ENCODE data around the gene GLIS2. TPM values are rescaled to one million over a fixed set of nuclear protein-coding genes. Genes with fewer than 3 reads are reported as not detected.

The GLIS2 gene
- total RNA-seq, 1 donor from 2014 or later: 13.5 TPM

GRCh38 chr16:4381935-4382794 is 66.3 kb downstream of the GLIS2 start:
- DNase-seq (ENCODE audit: low read depth): no peak

DNA sequence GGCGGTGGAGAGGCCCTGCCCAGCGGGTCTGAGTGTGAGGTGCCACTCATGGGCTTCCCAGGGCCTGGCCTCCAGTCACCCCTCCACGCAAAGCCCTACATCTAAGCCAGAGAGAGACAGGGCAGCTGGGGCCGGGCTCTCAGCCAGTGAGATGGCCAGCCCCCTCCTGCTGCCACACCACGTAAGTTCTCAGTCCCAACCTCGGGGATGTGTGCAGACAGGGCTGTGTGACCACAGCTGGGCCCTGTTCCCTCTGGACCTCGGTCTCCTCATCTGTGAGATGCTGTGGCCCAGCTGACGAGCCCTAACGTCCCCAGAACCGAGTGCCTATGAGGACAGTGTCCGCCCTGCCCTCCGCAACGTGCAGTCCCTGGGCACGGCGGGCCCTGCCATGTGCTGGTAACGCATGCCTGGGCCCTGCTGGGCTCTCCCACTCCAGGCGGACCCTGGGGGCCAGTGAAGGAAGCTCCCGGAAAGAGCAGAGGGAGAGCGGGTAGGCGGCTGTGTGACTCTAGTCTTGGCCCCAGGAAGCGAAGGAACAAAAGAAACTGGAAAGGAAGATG is 67.0 kb downstream of the GLIS2 start:
- no peak for DNase-seq (ENCODE audit: low read depth)

- no peak for DNase-seq (ENCODE audit: low read depth)
These were observed 68.0 kb downstream of the GLIS2 start for GRCh38 chr16:4383591-4384444.

DNA sequence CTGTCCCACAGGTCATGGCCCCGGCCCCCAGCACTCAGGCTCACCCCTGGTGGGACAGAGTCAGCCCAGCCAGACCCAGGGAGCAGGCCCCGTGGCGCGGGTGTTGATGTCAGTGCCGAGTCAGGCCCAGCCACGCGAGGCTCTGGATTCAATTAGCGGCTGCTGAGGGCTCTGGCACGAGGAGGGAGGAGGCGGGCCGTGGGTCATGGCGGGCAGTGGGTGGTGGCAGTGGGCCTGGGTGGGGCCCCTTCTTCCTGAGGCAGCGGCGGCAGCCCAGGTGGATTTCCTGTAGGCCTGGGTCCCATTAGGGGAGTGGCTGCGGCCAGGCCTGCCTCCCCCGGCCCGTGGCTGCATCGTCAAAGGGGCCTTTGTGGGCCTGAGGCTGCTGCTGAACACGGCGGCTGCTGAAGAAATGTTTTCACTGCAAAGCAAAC is 68.7 kb downstream of the GLIS2 start:
- no peak for DNase-seq (ENCODE audit: low read depth)

GRCh38 chr16:4385066-4385788 is 69.4 kb downstream of the GLIS2 start:
- DNase-seq (ENCODE audit: low read depth): no peak

DNA sequence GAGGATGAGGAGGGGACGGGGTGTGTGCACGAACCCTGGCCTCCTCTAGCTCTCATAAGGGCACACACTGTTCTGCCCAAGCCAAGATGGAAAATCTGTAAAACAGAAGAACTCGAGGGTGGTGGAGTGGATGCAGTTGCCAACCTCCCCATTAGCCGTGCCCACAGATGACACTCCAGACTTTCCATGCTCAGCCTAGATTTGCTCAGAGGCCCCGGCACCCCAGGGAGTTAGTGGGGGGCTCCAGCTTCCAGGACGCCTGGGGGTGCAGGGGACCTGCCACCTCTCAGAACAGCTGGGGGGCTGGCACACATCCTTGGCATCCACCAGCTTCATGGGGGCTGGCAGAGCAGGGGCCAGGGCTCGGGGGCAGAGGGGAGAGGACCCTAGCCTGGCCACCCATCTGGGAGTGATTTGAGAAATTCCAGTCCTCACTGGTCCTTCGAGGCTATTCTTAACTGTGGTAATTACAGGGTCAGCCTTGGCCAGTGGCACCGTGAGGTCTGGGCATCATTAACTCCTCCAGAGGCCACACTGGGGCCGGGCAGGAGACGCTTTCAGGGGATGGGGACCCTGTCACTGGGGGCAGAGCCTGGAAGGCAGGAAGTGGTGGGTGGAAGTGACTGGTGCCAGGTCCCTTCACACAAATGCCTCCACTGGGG is 70.1 kb downstream of the GLIS2 start:
- DNase-seq (ENCODE audit: low read depth): no peak

- no peak for DNase-seq (ENCODE audit: low read depth)
These were observed 70.6 kb downstream of the GLIS2 start for GRCh38 chr16:4386451-4386805.

DNA sequence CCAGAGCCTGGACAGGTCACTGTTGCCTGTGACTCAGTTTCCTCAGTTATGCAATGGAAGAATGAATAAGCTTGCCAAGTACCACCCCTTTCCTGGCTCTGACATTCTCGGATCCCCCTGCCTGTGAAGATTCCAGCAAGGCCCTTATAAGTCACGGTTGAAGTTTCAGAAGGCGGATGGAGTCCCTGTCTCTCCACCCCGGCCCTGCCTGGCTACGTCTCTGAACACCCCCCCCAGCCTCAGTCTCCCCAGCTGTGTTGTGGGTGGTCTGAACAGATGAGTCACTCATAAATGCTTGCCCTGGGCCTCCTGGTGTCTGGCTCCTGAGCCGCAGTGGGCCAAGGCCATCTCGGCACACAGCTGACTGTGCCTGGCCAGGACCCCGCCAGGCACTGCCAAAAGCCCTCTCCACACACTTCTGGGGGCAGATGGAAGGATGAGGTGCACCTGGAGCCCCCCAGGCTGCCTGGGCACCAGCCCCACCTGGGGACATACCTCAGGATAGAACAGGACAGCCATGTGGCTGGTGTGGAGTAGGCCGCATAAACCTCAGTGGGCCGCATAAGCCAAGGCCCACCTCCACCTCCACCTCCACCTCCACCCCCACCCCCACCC is 71.2 kb downstream of the GLIS2 start:
- DNase-seq (ENCODE audit: low read depth): no peak

DNA sequence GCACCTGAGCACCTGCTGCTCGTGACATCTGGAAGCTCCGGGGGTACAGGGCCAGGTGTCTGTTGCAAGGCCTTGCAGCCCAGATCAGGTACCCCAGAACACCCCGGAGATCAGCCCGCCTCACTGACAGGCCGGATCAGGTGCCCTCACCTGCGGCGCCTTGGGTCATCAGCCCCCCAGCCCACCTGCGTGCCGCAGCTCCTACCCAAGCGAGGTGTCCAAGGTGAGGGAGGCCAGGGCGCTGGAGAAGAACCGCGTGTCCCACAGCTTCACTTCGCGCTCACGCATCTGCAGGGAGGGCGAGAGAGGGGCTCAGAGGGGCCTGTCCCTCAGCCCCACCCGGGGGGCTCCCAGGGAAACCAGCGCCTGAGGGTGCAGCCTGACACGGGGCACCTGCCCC is 71.9 kb downstream of the GLIS2 start:
- no peak for DNase-seq (ENCODE audit: low read depth)

GRCh38 chr16:4388271-4389021 is 72.6 kb downstream of the GLIS2 start:
- no peak for DNase-seq (ENCODE audit: low read depth)

Other genes starting within 250 kb of the GLIS2 start
- gene ADCY9, start 199.6 kb upstream of the GLIS2 start, total RNA-seq: 7.1 and 20.2 TPM in 2 replicates
- gene SRL, start 74.0 kb upstream of the GLIS2 start, total RNA-seq: 0.20 TPM in 1 of 2 replicates, not detected in the other
- gene TFAP4, start 43.0 kb upstream of the GLIS2 start, total RNA-seq: 1.2 and 2.0 TPM in 2 replicates
- gene PAM16, start 35.3 kb downstream of the GLIS2 start, total RNA-seq: 9.1 and 37.0 TPM in 2 replicates
- 10.6 and 47.0 TPM in 2 replicates for gene VASN, start 55.8 kb downstream of the GLIS2 start, total RNA-seq
- 25.1 and 35.4 TPM in 2 replicates for gene CORO7, start 100.5 kb downstream of the GLIS2 start, total RNA-seq
- 52.4 and 62.3 TPM in 2 replicates for gene DNAJA3, start 109.8 kb downstream of the GLIS2 start, total RNA-seq
- gene NMRAL1, start 158.6 kb downstream of the GLIS2 start, total RNA-seq: 49.8 and 121 TPM in 2 replicates
- gene HMOX2, start 160.3 kb downstream of the GLIS2 start, total RNA-seq: 71.0 and 97.9 TPM in 2 replicates
- 9.6 and 27.4 TPM in 2 replicates for gene CDIP1, start 222.7 kb downstream of the GLIS2 start, total RNA-seq
- 0.10 TPM in 1 of 2 replicates, not detected in the other for gene C16orf96, start 240.3 kb downstream of the GLIS2 start, total RNA-seq